RWPE2 (cell line): ENCODE measurements around the gene CHST11.

Experiments used
- ATAC-seq: fragments of 200-7000 bp; cut with Tn5 transposase; 3 replicates; pipeline ENCODE4 v1.9.1; 2021; ENCODE audit warnings: low read depth
- DNase-seq: peaks from one replicate; pipeline ENCODE4 v3.0.0-alpha.2; 2020; ENCODE audit warnings: low spot score
- H3K27ac ChIP-seq: fragments of 450-650 bp; 2 replicates; pipeline ENCODE4 v1.5.1; 2017; ENCODE audit warnings: mild to moderate bottlenecking; ENCODE audit not compliant: poor library complexity, severe bottlenecking
- H3K27me3 ChIP-seq: fragments of 250-450 bp; sonication (Bioruptor Pico); 2 replicates; pipeline ENCODE4 v1.5.1; 2021; ENCODE audit warnings: mild to moderate bottlenecking, moderate library complexity; ENCODE audit not compliant: insufficient read depth, poor library complexity, severe bottlenecking
- H3K36me3 ChIP-seq: fragments of 250-450 bp; sonication (Bioruptor Pico); 2 replicates; pipeline ENCODE4 v1.5.1; 2020; ENCODE audit warnings: low read depth, mild to moderate bottlenecking, moderate library complexity
- H3K4me1 ChIP-seq: fragments of 250-450 bp; sonication (Bioruptor Pico); 2 replicates; pipeline ENCODE4 v1.5.1; 2021; ENCODE audit warnings: mild to moderate bottlenecking, moderate library complexity; ENCODE audit not compliant: insufficient read depth, poor library complexity, severe bottlenecking
- H3K4me3 ChIP-seq: fragments of 250-450 bp; sonication (Bioruptor Pico); 2 replicates; pipeline ENCODE4 v1.5.1; 2021; ENCODE audit warnings: mild to moderate bottlenecking, moderate library complexity; ENCODE audit not compliant: severe bottlenecking
- H3K9me3 ChIP-seq: fragments of 250-450 bp; sonication (Bioruptor Pico); 2 replicates; pipeline ENCODE4 v1.5.1; 2021; ENCODE audit warnings: mild to moderate bottlenecking, moderate library complexity; ENCODE audit not compliant: severe bottlenecking
- CTCF ChIP-seq: fragments of 450-650 bp; IDR thresholded peaks from one replicate; pipeline ENCODE4 v1.5.1; 2017; ENCODE audit warnings: mild to moderate bottlenecking, moderate library complexity; ENCODE audit not compliant: poor library complexity, severe bottlenecking

CHST11 gene

GRCh38 chr12:104656383-104656782, 199.6 kb downstream of the CHST11 start:
- Histone ChIP-seq H3K27me3 (no peaks in the 10 kb centered on the region), H3K4me1 (no peaks in the 10 kb centered on the region), H3K4me3 (no peak overlapping the region), H3K27ac (no peak overlapping the region), H3K36me3 (no peaks in the 10 kb centered on the region), H3K9me3 (no peaks in the 10 kb centered on the region)
- DNase-seq (no peak), ATAC-seq (no peak)
- TF ChIP-seq CTCF: no peak

- no peak overlapping the region for H3K4me3 ChIP-seq
- no peaks in the 10 kb centered on the region for H3K9me3 ChIP-seq
- no peaks in the 10 kb centered on the region for H3K4me1 ChIP-seq
- H3K36me3 ChIP-seq: no peaks in the 10 kb centered on the region
- no peaks in the 10 kb centered on the region for H3K27me3 ChIP-seq
- no peak for DNase-seq
- TF ChIP-seq CTCF: no peak
- no peak overlapping the region for H3K27ac ChIP-seq
- ATAC-seq: peak; percentile 46; the same call in 1 of the 3 replicates
Measured at GRCh38 chr12:104656921-104657320, 200.2 kb downstream of the CHST11 start.

GRCh38 chr12:104657726-104658484, 201.2 kb downstream of the CHST11 start:
- H3K27me3 ChIP-seq: no peaks in the 10 kb centered on the region
- no peak overlapping the region for H3K4me3 ChIP-seq
- no peaks in the 10 kb centered on the region for H3K36me3 ChIP-seq
- H3K27ac ChIP-seq: no peak overlapping the region
- H3K4me1 ChIP-seq: no peaks in the 10 kb centered on the region
- no peak for TF ChIP-seq CTCF
- no peaks in the 10 kb centered on the region for H3K9me3 ChIP-seq
- no peak for DNase-seq
- no peak for ATAC-seq

- H3K27ac ChIP-seq: no peak overlapping the region
- no peak overlapping the region for H3K4me3 ChIP-seq
- H3K36me3 ChIP-seq: no peaks in the 10 kb centered on the region
- no peaks in the 10 kb centered on the region for H3K9me3 ChIP-seq
- DNase-seq (no peak), ATAC-seq (no peak)
- no peaks in the 10 kb centered on the region for H3K27me3 ChIP-seq
- H3K4me1 ChIP-seq: no peaks in the 10 kb centered on the region
- TF ChIP-seq CTCF: no peak
Measured at GRCh38 chr12:104659058-104659457, 202.3 kb downstream of the CHST11 start.

GRCh38 chr12:104662203-104662602, 205.5 kb downstream of the CHST11 start:
- H3K36me3 ChIP-seq: no peaks in the 10 kb centered on the region
- TF ChIP-seq CTCF: no peak
- H3K27ac ChIP-seq: no peak overlapping the region
- H3K27me3 ChIP-seq: no peaks in the 10 kb centered on the region
- no peak overlapping the region for H3K4me3 ChIP-seq
- H3K9me3 ChIP-seq: no peaks in the 10 kb centered on the region
- ATAC-seq: no peak
- no peak for DNase-seq
- H3K4me1 ChIP-seq: no peaks in the 10 kb centered on the region
